ENCODE measurements around the gene AIFM3. TPM values are rescaled to one million over a fixed set of nuclear protein-coding genes. Genes with fewer than 3 reads are reported as not detected.

The AIFM3 gene
- total and polyA plus RNA-seq, 7 donors, result 0.66 to 105 (median 1.9) TPM

DNA sequence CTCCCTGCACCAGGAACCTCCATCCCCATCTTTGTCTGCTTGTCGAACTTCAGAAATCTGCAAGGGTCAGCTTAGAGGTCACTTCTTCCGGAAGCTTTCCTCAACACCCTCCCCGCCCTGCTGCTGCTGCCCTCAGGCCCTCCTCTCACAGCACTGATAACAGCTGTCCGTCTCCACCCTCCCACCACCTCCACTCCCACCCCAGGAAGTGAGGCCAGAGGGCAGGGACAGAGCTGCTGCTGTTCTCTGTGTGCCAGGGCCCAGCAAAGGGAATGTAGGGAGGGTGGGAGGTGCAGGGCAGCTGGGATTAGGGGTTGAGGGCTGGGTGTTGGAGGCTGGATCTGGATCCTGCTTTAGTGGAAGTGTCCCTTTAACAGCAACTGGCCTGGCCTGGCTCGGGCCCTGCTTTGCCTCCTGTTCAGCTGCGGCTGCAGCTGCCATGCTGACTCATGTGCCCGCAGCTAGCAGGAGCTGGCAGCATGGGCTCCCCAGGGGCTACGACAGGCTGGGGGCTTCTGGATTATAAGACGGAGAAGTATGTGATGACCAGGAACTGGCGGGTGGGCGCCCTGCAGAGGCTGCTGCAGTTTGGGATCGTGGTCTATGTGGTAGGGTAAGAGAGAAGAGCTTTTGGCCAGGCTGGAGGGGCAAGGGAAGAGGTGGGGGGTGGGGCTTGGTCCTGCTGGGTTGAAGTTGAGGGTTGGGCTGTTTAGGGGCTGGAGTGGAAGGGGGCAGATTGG, 47.8 kb downstream of the AIFM3 start, which contains the start of gene P2RX6:
TSS of gene P2RX6 (plus strand) at position 440 of the 740 bp plus-strand sequence. CDS start at position 450, 10 bp downstream.
- intact Hi-C loops (cut with DNase I), result no loop called here
- Histone ChIP-seq H3K27ac (peak within 1 kb of the TSS; percentile 68 to 82 (median 74)), H3K9me3 (no peaks in the 10 kb centered on the region), H3K36me3 (no peaks in the 10 kb centered on the region), H3K27me3 (no peaks in the 10 kb centered on the region), H3K4me1 (peaks cover 0 to 24% (median 22%) of the 10 kb centered on the region in 4 donors), H3K4me3 (peak within 1 kb of the TSS; percentile 37 to 57 (median 50))
- no peak for DNase-seq
- 34 to 43% methylated on average over 12 of the region's 12 CpGs for WGBS, 2 donors
- TF ChIP-seq POLR2AphosphoS5 (IDR thresholded peaks at IDR 0.05) (no peak), CTCF (IDR thresholded peaks at IDR 0.05) (no peak), EP300 (IDR thresholded peaks at IDR 0.05) (no peak), POLR2A (IDR thresholded peaks at IDR 0.05) (no peak)

- Histone ChIP-seq H3K36me3 (no peaks in the 10 kb centered on the region), H3K4me3 (no peak overlapping the region), H3K27me3 (no peaks in the 10 kb centered on the region), H3K9me3 (no peaks in the 10 kb centered on the region), H3K4me1 (peaks cover 0 to 24% (median 22%) of the 10 kb centered on the region in 4 donors), H3K27ac (no peak overlapping the region)
- no peak for TF ChIP-seq POLR2A (IDR thresholded peaks at IDR 0.05)
- DNase-seq, result no peak
- intact Hi-C loops (cut with DNase I), result no loop called here
- 73 to 75% methylated on average over 10 of the region's 10 CpGs for WGBS, 2 donors
Observed at GRCh38 chr22:21015466-21016006, 48.5 kb downstream of the AIFM3 start.

GRCh38 chr22:21016644-21017420, 49.8 kb downstream of the AIFM3 start:
- no peak for DNase-seq
- H3K4me3 ChIP-seq, result no peak overlapping the region
- intact Hi-C loops (cut with DNase I), result no loop called here
- TF ChIP-seq POLR2AphosphoS5 (IDR thresholded peaks at IDR 0.05) (no peak), EP300 (IDR thresholded peaks at IDR 0.05) (no peak), POLR2A (IDR thresholded peaks at IDR 0.05) (no peak), CTCF (IDR thresholded peaks at IDR 0.05) (no peak)
- no peaks in the 10 kb centered on the region for H3K36me3 ChIP-seq
- H3K27ac ChIP-seq, result no peak overlapping the region
- WGBS, 2 donors, result 60 to 81% methylated on average over 13 of the region's 13 CpGs
- H3K9me3 ChIP-seq, result no peaks in the 10 kb centered on the region
- H3K27me3 ChIP-seq, result no peaks in the 10 kb centered on the region
- H3K4me1 ChIP-seq, result peaks cover 0 to 24% (median 22%) of the 10 kb centered on the region in 4 donors

- Histone ChIP-seq H3K27ac (no peak overlapping the region), H3K4me3 (no peak overlapping the region), H3K27me3 (no peaks in the 10 kb centered on the region), H3K36me3 (no peaks in the 10 kb centered on the region), H3K4me1 (peaks cover 0 to 24% (median 22%) of the 10 kb centered on the region in 4 donors), H3K9me3 (no peaks in the 10 kb centered on the region)
- 89 to 94% methylated on average over 4 of the region's 4 CpGs for WGBS, 2 donors
- DNase-seq, result no peak
- TF ChIP-seq EP300 (IDR thresholded peaks at IDR 0.05) (no peak), POLR2A (IDR thresholded peaks at IDR 0.05) (no peak), POLR2AphosphoS5 (IDR thresholded peaks at IDR 0.05) (no peak), CTCF (IDR thresholded peaks at IDR 0.05) (no peak)
- intact Hi-C loops (cut with DNase I), result no loop called here
Observed at GRCh38 chr22:21018314-21018713, 51.3 kb downstream of the AIFM3 start.
